ENCODE results near the gene IGDCC3. TPM values are rescaled to one million over a fixed set of nuclear protein-coding genes. Genes with fewer than 3 reads are reported as not detected.

IGDCC3 gene
- polyA plus RNA-seq: 1.6 TPM
- long read RNA-seq, donor 1: 0 reads
- long read RNA-seq, donor 2: 0 reads
- long read RNA-seq, donor 3: 0 reads
- long read RNA-seq, donor 4: 0 reads
- long read RNA-seq, donor 5: 0 reads
- long read RNA-seq, donor 6: 0 reads
- long read RNA-seq, donor 7: 0 reads
- long read RNA-seq, donor 8: 0 reads
- long read RNA-seq, donor 9: 0 reads
- long read RNA-seq, donor 10: 0 reads
- long read RNA-seq, donor 11: 0 reads

DNA sequence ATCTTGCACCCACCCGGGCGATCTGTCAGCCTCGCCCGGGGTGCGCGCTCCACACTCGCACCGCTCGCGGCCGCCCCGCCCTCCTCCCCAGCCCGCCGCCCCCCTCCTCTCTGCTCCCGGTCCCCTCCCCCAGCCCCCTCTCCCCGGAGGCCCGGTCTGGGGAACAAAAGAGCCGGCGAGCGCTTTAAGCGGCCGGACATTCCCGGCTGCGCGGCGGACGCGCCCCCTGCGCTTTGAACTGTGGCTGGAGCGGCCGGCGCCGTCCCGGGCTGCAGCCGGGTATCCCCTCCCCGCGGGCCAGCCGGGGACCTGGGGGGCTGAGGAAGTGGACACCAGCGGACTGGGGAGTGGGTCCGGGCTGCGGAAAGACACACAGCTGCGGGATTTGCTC, at the start of gene IGDCC3:
IGDCC3 (minus strand) TSS at position 27 of the 391 bp plus-strand sequence. CDS start 214 bp downstream, outside the sequence.
- no CpG with 5 or more reads among the region's 42 CpGs for WGBS (ENCODE audit: insufficient coverage, low lambda C conversion rate)
- Histone ChIP-seq H3K27me3 (ENCODE audit: control insufficient read depth, insufficient read depth, low read length) (peaks cover 50% of the 10 kb centered on the region), H3K9me3 (ENCODE audit: control insufficient read depth, low read depth, low read length) (no peaks in the 10 kb centered on the region), H3K27ac (ENCODE audit: low read length) (peak within 1 kb of the TSS; percentile 26), H3K36me3 (ENCODE audit: control insufficient read depth, insufficient read depth, low read length) (no peaks in the 10 kb centered on the region), H3K4me3 (ENCODE audit: low read length) (peak within 1 kb of the TSS; percentile 59), H3K4me1 (ENCODE audit: control insufficient read depth, insufficient read depth, low read length) (peaks cover 9% of the 10 kb centered on the region)
- DNase-seq: peak in 1 of 2 donors; percentile 21

DNA sequence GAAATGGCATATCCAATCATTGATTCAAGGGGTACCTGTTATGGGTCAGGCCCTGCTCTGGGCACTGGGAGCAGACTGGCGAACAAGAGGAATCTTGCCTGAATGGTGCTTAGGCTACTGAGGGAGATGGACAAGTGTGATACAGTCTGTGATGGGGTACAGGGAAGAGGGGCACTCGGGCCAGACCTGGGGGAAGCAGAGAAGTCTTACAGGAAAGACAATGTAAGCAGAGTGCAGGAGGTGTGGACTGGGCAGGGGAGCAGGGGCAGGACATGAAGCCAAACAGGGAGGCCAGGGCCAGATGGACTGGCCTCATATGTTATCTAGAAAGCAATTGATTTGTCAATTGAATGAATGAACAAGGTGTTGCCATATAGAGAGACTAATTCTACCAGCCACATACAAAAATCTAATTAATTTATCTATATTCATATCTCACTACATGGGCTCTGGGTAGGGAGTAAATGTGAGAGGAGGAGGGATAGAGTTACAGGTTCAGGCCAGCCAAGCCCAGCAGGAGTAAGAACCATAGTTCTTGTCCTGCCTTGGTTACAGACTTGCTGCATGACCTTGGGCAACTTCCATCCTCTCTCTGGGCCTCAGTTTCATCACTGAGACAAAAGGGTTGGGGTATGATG, 48.5 kb upstream of the IGDCC3 start:
- H3K27me3 ChIP-seq (ENCODE audit: control insufficient read depth, insufficient read depth, low read length): peaks cover 15% of the 10 kb centered on the region
- H3K4me3 ChIP-seq (ENCODE audit: low read length): no peak overlapping the region
- no peaks in the 10 kb centered on the region for H3K9me3 ChIP-seq (ENCODE audit: control insufficient read depth, low read depth, low read length)
- WGBS (ENCODE audit: insufficient coverage, low lambda C conversion rate): no CpG with 5 or more reads among the region's 2 CpGs
- peaks cover 11% of the 10 kb centered on the region for H3K4me1 ChIP-seq (ENCODE audit: control insufficient read depth, insufficient read depth, low read length)
- no peak overlapping the region for H3K27ac ChIP-seq (ENCODE audit: low read length)
- no peak for DNase-seq
- no peaks in the 10 kb centered on the region for H3K36me3 ChIP-seq (ENCODE audit: control insufficient read depth, insufficient read depth, low read length)

DNA sequence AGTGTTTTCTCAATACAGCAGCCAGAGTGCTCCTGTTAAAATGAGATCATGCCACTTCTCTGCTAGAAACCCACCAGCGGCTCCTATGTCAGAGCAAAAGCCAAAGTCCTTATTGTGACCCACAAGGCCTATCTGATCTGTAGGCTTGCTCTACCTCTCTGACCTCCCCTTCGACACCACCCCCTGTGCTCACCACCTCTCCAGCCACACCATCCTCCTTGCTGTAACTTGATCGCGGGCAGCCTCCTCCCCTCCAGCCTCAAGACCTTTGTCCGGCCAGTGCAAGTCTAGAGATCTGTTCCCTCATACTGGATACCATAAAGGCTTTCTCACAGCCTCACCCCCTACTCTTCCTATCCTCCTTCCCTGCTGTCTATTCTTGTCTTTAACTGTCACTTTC, 46.9 kb upstream of the IGDCC3 start:
- DNase-seq: peak in 1 of 2 donors; percentile 22
- no peaks in the 10 kb centered on the region for H3K9me3 ChIP-seq (ENCODE audit: control insufficient read depth, low read depth, low read length)
- no CpG with 5 or more reads among the region's 5 CpGs for WGBS (ENCODE audit: insufficient coverage, low lambda C conversion rate)
- peaks cover 28% of the 10 kb centered on the region for H3K27me3 ChIP-seq (ENCODE audit: control insufficient read depth, insufficient read depth, low read length)
- H3K27ac ChIP-seq (ENCODE audit: low read length): no peak overlapping the region
- no peaks in the 10 kb centered on the region for H3K36me3 ChIP-seq (ENCODE audit: control insufficient read depth, insufficient read depth, low read length)
- H3K4me1 ChIP-seq (ENCODE audit: control insufficient read depth, insufficient read depth, low read length): peaks cover 22% of the 10 kb centered on the region
- H3K4me3 ChIP-seq (ENCODE audit: low read length): no peak overlapping the region

DNA sequence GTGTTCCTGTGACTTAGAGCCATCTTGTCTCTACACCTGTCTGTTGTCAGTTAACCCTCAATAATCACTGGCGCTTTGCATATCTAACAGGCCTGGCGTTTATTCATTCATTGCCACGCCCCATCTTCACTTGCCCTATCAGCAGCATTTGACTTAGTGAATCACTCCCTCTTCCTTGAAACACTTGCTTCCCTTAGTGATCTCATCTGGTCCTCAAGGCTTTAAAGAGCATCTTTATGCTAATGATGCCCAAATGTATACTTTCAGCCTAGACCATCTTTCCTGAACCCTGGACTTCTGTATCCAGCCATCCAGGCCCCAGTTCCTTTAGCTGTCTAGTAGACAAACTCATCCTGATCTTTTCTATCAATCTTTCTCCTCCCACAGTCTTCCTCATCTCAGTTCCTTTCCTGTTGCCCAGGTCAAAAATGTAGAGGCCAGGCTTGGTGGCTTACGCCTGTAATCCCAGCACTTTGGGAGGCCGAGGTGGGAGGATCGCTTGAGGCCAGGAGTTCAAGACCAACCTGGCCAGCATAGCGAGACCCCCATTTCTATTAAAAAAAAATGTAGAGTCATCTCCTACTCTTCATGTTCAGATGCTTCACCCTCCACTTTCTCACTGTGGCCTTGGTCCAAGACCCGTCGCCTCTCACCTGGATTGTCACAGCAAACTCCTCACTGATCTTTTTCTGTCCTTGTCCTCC, 46.3 kb upstream of the IGDCC3 start:
- Histone ChIP-seq H3K4me3 (ENCODE audit: low read length) (no peak overlapping the region), H3K27me3 (ENCODE audit: control insufficient read depth, insufficient read depth, low read length) (peaks cover 28% of the 10 kb centered on the region), H3K27ac (ENCODE audit: low read length) (no peak overlapping the region), H3K9me3 (ENCODE audit: control insufficient read depth, low read depth, low read length) (no peaks in the 10 kb centered on the region), H3K36me3 (ENCODE audit: control insufficient read depth, insufficient read depth, low read length) (no peaks in the 10 kb centered on the region), H3K4me1 (ENCODE audit: control insufficient read depth, insufficient read depth, low read length) (peaks cover 22% of the 10 kb centered on the region)
- DNase-seq: peak in 1 of 2 donors; percentile 24
- 94% methylated on average over 2 of the region's 9 CpGs for WGBS (ENCODE audit: insufficient coverage, low lambda C conversion rate)

DNA sequence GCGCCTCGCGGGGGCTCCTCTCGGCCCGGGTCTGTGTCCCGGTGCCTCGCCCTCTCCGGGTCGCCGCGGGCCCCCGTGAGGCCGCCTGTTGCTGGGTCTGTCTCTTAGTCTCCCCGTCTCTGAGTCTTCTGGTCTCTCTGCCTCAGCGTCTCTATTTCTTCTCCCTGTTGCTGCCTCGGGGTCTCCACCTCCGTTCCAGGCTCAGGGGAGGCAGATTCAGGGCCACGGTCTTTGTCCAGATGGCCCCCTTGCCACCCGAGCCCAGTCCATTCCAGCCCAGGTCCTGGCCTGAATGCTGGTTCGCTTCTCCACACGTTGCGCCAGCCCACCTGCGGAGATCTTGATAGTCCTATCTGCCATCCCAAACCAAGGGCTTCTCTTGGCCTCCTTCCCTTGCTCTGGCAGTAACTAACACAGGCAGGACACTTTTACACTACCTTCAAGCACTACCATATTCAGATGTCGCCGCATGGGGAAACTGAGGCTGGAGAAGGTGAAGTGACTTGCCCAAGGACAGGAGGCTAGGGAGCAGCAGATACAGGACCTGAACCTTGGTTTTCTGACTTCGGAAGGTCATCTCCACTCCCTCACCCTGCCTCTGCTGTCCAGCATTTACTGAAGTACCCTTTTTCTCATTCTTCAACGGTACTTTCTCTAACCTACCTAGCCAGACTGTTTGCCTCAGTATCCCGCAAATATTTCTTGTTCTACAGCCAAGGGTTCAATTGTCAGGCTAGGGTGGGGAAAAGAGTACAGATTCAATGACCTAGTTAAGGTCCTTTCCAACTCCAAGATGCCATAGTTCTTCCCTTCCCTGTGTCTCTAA, 45.6 kb upstream of the IGDCC3 start:
- Histone ChIP-seq H3K27ac (ENCODE audit: low read length) (no peak overlapping the region), H3K36me3 (ENCODE audit: control insufficient read depth, insufficient read depth, low read length) (no peaks in the 10 kb centered on the region), H3K4me3 (ENCODE audit: low read length) (peak overlapping the region; percentile 19), H3K9me3 (ENCODE audit: control insufficient read depth, low read depth, low read length) (no peaks in the 10 kb centered on the region), H3K27me3 (ENCODE audit: control insufficient read depth, insufficient read depth, low read length) (peaks cover 28% of the 10 kb centered on the region), H3K4me1 (ENCODE audit: control insufficient read depth, insufficient read depth, low read length) (peaks cover 22% of the 10 kb centered on the region)
- DNase-seq: peak in 1 of 2 donors; percentile 13
- 56% methylated on average over 2 of the region's 28 CpGs for WGBS (ENCODE audit: insufficient coverage, low lambda C conversion rate)

DNA sequence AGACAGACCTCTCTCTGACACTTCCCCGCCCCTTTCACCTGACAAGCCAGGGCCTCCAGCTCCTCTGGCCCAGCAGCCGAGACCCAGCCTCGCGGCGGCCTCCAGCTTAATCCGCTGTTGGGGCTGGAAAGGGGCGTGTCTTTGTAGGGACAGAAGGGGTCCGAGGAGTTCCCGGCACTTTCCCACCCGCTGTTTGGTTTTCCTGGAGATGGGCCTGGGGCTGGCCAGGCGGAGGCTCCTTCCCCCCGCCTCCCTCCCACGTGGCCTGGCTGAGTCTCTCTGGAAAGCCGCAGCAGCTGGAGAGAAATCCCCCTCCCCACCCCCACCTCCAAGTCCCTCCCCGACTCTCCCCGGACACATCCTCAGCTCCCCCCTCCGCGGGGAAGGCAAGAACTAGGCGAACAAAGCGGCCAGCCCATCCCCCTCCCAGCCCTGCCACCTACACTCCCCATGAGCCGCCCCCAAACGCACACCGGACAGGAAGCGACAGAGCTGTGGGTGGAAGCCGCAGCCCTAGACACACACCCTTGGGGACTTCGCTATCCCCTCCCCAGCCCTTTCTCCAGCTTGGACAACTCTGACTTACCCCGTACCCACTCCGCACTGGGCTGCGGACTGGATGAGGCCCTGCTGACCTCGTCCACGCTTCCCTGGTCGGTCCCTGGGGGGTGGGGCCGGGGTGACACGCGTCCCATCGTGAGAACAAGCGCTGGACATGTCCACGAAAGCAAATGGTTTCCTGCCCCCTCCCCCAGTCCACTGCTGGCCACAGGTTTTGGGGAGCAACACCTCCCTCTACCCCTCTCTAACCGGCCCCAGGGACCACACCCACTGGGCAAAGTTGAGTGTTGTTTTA, 43.8 kb upstream of the IGDCC3 start:
- H3K4me3 ChIP-seq (ENCODE audit: low read length): peak overlapping the region; percentile 58
- WGBS (ENCODE audit: insufficient coverage, low lambda C conversion rate): no CpG with 5 or more reads among the region's 39 CpGs
- DNase-seq: peak; percentile 60 to 70
- no peaks in the 10 kb centered on the region for H3K36me3 ChIP-seq (ENCODE audit: control insufficient read depth, insufficient read depth, low read length)
- H3K4me1 ChIP-seq (ENCODE audit: control insufficient read depth, insufficient read depth, low read length): peaks cover 22% of the 10 kb centered on the region
- H3K9me3 ChIP-seq (ENCODE audit: control insufficient read depth, low read depth, low read length): no peaks in the 10 kb centered on the region
- H3K27ac ChIP-seq (ENCODE audit: low read length): peak overlapping the region; percentile 59
- peaks cover 28% of the 10 kb centered on the region for H3K27me3 ChIP-seq (ENCODE audit: control insufficient read depth, insufficient read depth, low read length)

DNA sequence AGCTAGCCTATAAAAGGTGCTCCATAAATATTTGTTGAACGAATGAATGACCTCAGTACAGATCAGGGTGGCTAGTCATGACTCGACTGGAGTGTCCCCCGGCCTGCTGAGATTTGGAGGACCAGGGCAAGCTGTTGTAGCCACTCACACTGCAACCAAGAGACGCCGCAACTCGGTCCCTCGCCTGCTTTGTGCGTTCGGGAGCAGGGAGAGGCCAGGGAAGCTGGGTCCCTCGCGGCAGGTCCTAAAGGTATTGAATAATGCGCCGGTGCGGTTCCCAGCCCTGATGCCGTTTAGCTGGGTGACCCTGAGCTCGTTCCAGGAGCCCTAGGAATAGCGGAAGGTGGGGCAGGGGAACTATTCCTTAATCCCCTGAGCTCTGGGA, 43.2 kb upstream of the IGDCC3 start:
- WGBS (ENCODE audit: insufficient coverage, low lambda C conversion rate): no CpG with 5 or more reads among the region's 17 CpGs
- peak overlapping the region; percentile 5 for H3K27ac ChIP-seq (ENCODE audit: low read length)
- no peaks in the 10 kb centered on the region for H3K36me3 ChIP-seq (ENCODE audit: control insufficient read depth, insufficient read depth, low read length)
- H3K9me3 ChIP-seq (ENCODE audit: control insufficient read depth, low read depth, low read length): no peaks in the 10 kb centered on the region
- H3K27me3 ChIP-seq (ENCODE audit: control insufficient read depth, insufficient read depth, low read length): peaks cover 28% of the 10 kb centered on the region
- peak overlapping the region; percentile 58 for H3K4me3 ChIP-seq (ENCODE audit: low read length)
- no peak for DNase-seq
- peaks cover 22% of the 10 kb centered on the region for H3K4me1 ChIP-seq (ENCODE audit: control insufficient read depth, insufficient read depth, low read length)

DNA sequence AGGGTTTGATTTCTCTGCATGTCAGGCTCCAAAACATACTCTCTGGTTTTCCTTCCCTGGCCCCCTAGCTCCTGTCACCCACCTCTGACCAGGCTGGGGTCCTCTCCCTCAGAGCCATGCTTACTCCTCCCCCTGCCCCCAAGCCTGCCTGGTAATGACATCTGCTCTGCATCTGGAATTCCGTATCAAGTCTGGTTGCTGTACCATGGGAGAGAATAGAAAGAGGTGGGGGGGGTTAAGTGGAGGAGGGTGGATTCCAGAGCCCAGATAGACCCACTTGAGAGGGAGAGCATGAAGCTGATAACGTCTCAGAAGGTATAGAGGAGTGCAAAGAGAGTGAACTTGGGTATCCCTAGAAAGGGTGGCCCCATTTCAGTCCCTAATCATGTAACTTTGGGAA, 40.8 kb upstream of the IGDCC3 start:
- peaks cover 28% of the 10 kb centered on the region for H3K27me3 ChIP-seq (ENCODE audit: control insufficient read depth, insufficient read depth, low read length)

DNA sequence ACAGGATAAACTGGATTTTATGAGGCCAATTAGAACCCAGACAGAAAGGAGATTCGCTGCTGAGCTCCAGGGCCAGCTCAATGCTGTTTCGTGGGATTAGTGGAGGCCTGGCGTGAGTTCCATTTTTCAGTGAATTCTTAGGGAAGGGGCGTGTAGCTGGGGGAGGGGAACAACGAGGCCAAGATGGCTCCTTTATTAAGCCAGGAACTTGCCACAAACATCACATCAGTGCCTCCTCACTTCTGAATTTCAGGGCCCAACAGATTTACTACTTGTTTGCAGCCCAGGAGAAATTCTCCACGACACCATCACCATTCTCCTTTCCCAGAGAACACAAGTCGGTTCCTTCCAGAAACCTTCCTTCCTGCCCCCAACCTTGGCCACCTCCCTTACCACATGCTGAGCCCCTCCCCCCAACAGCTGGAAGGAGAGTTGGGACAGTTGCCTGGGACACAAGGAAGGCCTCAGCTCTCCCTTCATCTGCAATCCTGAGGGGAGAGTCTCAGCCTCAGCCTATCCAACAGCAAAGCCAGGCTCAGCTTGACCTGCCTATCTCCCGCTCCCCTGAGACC, 39.1 kb upstream of the IGDCC3 start:
- H3K4me1 ChIP-seq (ENCODE audit: control insufficient read depth, insufficient read depth, low read length): peaks cover 29% of the 10 kb centered on the region
- no peaks in the 10 kb centered on the region for H3K9me3 ChIP-seq (ENCODE audit: control insufficient read depth, low read depth, low read length)
- H3K36me3 ChIP-seq (ENCODE audit: control insufficient read depth, insufficient read depth, low read length): no peaks in the 10 kb centered on the region
- H3K27ac ChIP-seq (ENCODE audit: low read length): no peak overlapping the region
- WGBS (ENCODE audit: insufficient coverage, low lambda C conversion rate): no CpG with 5 or more reads among the region's 8 CpGs
- H3K27me3 ChIP-seq (ENCODE audit: control insufficient read depth, insufficient read depth, low read length): peaks cover 18% of the 10 kb centered on the region
- peak in 1 of 2 donors; percentile 26 for DNase-seq
- no peak overlapping the region for H3K4me3 ChIP-seq (ENCODE audit: low read length)

More for the DNA sequence above, 40.8 kb upstream of the IGDCC3 start:
- Histone ChIP-seq H3K4me1 (ENCODE audit: control insufficient read depth, insufficient read depth, low read length) (peaks cover 32% of the 10 kb centered on the region), H3K36me3 (ENCODE audit: control insufficient read depth, insufficient read depth, low read length) (no peaks in the 10 kb centered on the region), H3K4me3 (ENCODE audit: low read length) (no peak overlapping the region), H3K27ac (ENCODE audit: low read length) (no peak overlapping the region), H3K9me3 (ENCODE audit: control insufficient read depth, low read depth, low read length) (no peaks in the 10 kb centered on the region)
- WGBS (ENCODE audit: insufficient coverage, low lambda C conversion rate): no CpG with 5 or more reads among the region's 2 CpGs
- DNase-seq: no peak
